Measurements from ENCODE around the gene RAPGEF5. TPM values are rescaled to one million over a fixed set of nuclear protein-coding genes. Genes with fewer than 3 reads are reported as not detected.

The RAPGEF5 gene
- total RNA-seq, 1 experiment from 2014 or later: 20.8 TPM

- in situ Hi-C loops (cut with HindIII; ENCODE audit: low pct_unique_long_range_greater_than_20kb, low sequenced_read_pairs): no loop called here
- no peak for DNase-seq (ENCODE audit: low read depth, low spot score)
These were observed 218.1 kb downstream of the RAPGEF5 start for GRCh38 chr7:22138886-22139285.

DNA sequence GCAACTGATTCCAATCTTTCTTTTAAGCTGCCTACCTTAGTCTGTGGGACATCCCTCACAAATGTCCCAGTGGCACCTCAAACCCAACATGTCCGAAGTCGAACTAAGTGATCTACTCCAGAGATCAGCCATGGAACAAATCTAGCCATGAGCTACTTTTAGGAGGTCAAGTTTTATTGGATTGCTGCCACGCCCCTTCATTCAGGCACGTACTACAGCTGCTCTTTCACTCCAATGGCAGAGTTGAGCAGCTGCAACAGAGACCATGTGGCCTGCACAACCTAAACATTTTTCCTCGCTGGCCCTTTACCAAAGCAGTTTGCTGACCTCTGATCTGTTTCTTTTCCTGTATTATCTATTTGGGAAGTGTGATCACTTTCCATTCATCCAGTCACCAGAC, 218.8 kb downstream of the RAPGEF5 start:
- in situ Hi-C loops (cut with HindIII; ENCODE audit: low pct_unique_long_range_greater_than_20kb, low sequenced_read_pairs): no loop called here

GRCh38 chr7:22137466-22137865, 219.5 kb downstream of the RAPGEF5 start:
- in situ Hi-C loops (cut with HindIII; ENCODE audit: low pct_unique_long_range_greater_than_20kb, low sequenced_read_pairs): no loop called here
- DNase-seq (ENCODE audit: low read depth, low spot score): no peak

More for the DNA sequence above, 218.8 kb downstream of the RAPGEF5 start:
- DNase-seq (ENCODE audit: low read depth, low spot score): no peak

DNA sequence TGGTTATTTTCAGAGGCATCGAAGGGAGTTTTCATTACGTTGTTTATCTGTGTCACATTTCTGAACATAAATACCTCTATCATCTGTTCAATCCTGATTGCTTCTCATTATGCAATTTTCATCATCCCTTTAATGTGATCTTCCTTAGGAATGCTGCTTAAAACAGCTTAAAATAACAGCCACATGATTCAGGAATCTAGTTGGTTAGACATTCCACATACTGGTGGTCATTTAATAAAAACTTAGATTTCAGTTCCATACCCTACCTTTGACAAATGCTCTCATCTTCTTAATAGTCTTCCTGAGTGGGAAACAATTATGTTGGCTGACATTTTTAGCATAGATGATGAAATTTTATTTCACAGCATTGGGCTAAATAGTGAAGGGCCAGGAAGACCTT, 219.9 kb downstream of the RAPGEF5 start:
- DNase-seq (ENCODE audit: low read depth, low spot score): no peak
- in situ Hi-C loops (cut with HindIII; ENCODE audit: low pct_unique_long_range_greater_than_20kb, low sequenced_read_pairs): no loop called here

DNA sequence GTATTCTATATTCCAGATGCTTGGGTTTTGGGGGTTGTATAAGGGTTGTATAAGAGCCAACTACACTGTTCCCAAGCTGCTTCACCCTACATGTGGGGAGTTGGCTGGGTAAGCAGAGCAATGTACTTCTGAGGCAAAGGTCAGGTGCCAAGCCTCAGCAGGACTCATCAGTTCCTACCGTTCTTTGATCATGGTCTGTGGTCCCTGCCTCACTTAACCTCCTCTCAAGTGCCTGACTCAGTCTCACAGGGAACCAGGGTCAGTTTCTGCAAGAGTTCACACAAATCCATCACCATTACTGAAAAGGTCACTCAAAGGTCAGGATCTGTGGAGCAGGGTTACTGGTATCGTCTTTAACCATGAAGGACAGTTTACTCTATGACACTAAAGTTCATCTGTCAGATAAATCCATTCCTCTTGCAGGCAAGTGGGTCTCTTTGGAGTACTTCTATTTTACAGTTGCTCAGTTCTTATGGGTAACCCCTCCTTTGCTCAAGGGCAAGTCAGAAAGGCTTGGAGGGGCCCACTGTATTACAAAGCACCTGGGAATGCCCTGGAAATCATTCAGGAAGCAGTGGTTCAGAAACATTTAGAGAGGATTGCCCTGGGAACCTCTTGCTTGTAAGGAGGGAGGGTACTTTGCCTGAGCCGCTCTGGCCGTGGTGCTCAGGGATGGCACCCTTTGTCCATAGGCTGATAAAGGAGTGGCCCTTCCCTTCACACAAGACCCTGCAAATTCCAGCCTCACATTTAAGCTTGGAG, 227.0 kb downstream of the RAPGEF5 start:
- in situ Hi-C loops (cut with HindIII; ENCODE audit: low pct_unique_long_range_greater_than_20kb, low sequenced_read_pairs): no loop called here
- no peak for DNase-seq (ENCODE audit: low read depth, low spot score)

GRCh38 chr7:22129166-22129565, 227.8 kb downstream of the RAPGEF5 start:
- in situ Hi-C loops (cut with HindIII; ENCODE audit: low pct_unique_long_range_greater_than_20kb, low sequenced_read_pairs): no loop called here

GRCh38 chr7:22128528-22128920, 228.4 kb downstream of the RAPGEF5 start:
- no peak for DNase-seq (ENCODE audit: low read depth, low spot score)
- in situ Hi-C loops (cut with HindIII; ENCODE audit: low pct_unique_long_range_greater_than_20kb, low sequenced_read_pairs): no loop called here

More at GRCh38 chr7:22129166-22129565, 227.8 kb downstream of the RAPGEF5 start:
- no peak for DNase-seq (ENCODE audit: low read depth, low spot score)

DNA sequence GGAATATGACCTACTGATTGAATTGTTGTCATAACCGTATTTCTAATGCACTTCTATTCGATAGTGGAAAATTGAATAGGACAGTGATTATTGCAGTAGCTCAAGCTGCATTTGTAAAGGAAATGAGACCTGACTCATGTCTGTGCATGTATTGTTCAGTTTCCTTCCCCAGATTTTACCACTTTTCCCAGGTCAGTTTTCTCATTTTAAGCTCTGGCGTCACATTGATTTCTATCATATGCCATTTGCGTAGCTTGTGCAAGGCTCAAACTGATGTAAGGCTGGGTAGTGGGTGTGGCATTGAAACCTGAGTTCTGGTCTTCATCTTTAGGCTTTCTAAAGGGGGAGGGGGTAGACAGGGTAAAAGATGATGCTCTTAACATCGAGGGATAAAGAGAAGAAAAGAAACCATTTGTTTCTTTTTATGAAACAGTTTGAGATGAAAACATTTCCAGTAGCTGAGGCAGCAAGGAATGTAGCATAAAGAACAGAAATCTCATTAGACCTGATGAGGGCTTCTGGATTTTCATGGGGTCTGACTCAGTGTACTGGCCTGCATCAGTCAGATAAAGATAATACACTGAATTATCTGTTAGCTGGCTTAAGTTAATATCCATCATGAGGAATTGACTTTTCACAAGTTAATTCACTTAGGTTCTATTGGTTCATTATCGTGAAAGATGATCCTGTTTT, 229.0 kb downstream of the RAPGEF5 start:
- in situ Hi-C loops (cut with HindIII; ENCODE audit: low pct_unique_long_range_greater_than_20kb, low sequenced_read_pairs): no loop called here
- DNase-seq (ENCODE audit: low read depth, low spot score): no peak

GRCh38 chr7:22125436-22125835, 231.5 kb downstream of the RAPGEF5 start:
- no peak for DNase-seq (ENCODE audit: low read depth, low spot score)
- in situ Hi-C loops (cut with HindIII; ENCODE audit: low pct_unique_long_range_greater_than_20kb, low sequenced_read_pairs): no loop called here

- in situ Hi-C loops (cut with HindIII; ENCODE audit: low pct_unique_long_range_greater_than_20kb, low sequenced_read_pairs): loop anchor here (25.0 kb wide), 1 partner anchor 337 kb away; no protein-coding TSS in a partner anchor
- no peak for DNase-seq (ENCODE audit: low read depth, low spot score)
These were observed 232.0 kb downstream of the RAPGEF5 start for GRCh38 chr7:22124941-22125340.

DNA sequence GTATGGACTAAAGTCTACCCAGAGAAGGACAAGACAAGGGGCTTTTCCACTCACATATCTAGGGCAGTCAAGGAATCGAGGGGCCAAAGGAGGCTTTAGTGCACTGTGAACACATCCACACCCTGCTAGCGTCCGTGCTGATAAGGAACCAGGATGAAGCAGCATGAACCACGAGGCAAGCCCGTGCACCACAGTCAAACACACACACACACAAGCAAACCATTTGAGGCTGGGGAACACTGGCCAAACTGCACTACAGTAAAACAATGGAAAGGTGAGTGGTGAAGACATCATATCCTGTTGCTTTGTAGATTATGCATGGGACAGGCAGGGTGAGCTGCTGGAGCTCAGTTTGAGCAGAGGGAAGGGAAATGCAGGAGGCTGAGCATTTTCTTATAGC, 233.8 kb downstream of the RAPGEF5 start:
- in situ Hi-C loops (cut with HindIII; ENCODE audit: low pct_unique_long_range_greater_than_20kb, low sequenced_read_pairs): loop anchor here (25.0 kb wide), 1 partner anchor 339 kb away; no protein-coding TSS in a partner anchor
- DNase-seq (ENCODE audit: low read depth, low spot score): no peak

GRCh38 chr7:22121702-22122474, 235.1 kb downstream of the RAPGEF5 start:
- DNase-seq (ENCODE audit: low read depth, low spot score): no peak
- in situ Hi-C loops (cut with HindIII; ENCODE audit: low pct_unique_long_range_greater_than_20kb, low sequenced_read_pairs): loop anchor here (25.0 kb wide), 1 partner anchor 340 kb away; no protein-coding TSS in a partner anchor

- no peak for DNase-seq (ENCODE audit: low read depth, low spot score)
- in situ Hi-C loops (cut with HindIII; ENCODE audit: low pct_unique_long_range_greater_than_20kb, low sequenced_read_pairs): loop anchor here (25.0 kb wide), 1 partner anchor 342 kb away; no protein-coding TSS in a partner anchor
These were observed 236.4 kb downstream of the RAPGEF5 start for GRCh38 chr7:22120391-22121053.

- no peak for DNase-seq (ENCODE audit: low read depth, low spot score)
- in situ Hi-C loops (cut with HindIII; ENCODE audit: low pct_unique_long_range_greater_than_20kb, low sequenced_read_pairs): loop anchor here (25.0 kb wide), 1 partner anchor 345 kb away; no protein-coding TSS in a partner anchor
These were observed 239.7 kb downstream of the RAPGEF5 start for GRCh38 chr7:22117222-22117621.

GRCh38 chr7:22116451-22117030, 240.4 kb downstream of the RAPGEF5 start:
- no peak for DNase-seq (ENCODE audit: low read depth, low spot score)
- in situ Hi-C loops (cut with HindIII; ENCODE audit: low pct_unique_long_range_greater_than_20kb, low sequenced_read_pairs): loop anchor here (25.0 kb wide), 1 partner anchor 346 kb away; no protein-coding TSS in a partner anchor

DNA sequence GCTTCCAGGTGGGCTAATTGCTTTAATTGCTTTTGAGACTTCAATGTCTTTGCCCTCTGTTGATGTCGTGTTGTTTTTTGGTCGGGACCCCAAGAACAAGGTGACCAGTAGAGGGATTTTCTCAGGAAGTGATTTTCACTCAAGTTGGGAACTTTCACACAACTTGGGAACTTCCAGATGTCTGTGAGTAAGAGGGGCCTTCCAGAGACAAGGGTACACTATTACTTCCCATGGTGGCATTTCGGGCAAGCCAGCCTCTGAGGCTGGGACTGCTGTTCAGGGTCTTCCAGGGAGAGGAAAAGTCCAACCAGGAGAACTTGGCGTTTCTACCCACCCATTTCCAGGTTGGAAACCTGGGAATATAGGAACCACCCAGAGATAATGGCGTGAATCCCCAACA, 241.3 kb downstream of the RAPGEF5 start:
- in situ Hi-C loops (cut with HindIII; ENCODE audit: low pct_unique_long_range_greater_than_20kb, low sequenced_read_pairs): loop anchor here (25.0 kb wide), 1 partner anchor 347 kb away; no protein-coding TSS in a partner anchor
- DNase-seq (ENCODE audit: low read depth, low spot score): no peak

DNA sequence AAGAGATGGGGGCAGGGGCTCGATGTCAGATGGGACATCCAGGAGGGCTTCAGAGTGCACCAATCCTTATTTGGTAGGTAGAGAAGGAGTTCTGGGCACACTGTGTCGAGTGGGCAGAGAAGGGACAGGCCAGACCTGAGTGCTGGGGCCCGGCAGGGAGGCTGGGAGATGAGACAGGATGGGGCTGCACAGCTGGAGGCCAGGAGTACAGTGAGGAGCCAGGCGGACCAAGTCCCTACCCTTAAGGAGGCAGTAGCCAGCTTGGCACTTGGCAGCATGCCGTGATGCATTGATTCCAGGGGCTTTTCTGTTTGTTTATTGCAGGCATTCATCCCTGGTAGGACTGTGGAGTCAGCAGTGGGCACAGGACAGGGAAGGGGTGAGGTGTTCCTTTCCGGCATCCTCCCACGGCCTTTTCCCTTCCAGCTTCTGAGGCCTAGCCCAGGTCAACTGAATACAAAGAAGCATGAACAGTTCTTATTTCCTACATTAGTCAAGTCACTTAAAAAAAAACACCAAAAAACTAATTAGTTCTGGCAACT, 242.4 kb downstream of the RAPGEF5 start:
- in situ Hi-C loops (cut with HindIII; ENCODE audit: low pct_unique_long_range_greater_than_20kb, low sequenced_read_pairs): loop anchor here (25.0 kb wide), 1 partner anchor 348 kb away; no protein-coding TSS in a partner anchor
- DNase-seq (ENCODE audit: low read depth, low spot score): no peak
